Heart right ventricle (tissue), 16 donors: Measurements from ENCODE around the gene RNF227. TPM values are rescaled to one million over a fixed set of nuclear protein-coding genes. Genes with fewer than 3 reads are reported as not detected.
"Not testable (repeated sequence)": the region's sequence is repeated elsewhere in the genome, so short reads cannot be mapped to it uniquely, and the experiment has no call there.

ENCODE experiments used
- ATAC-seq, 8 donors: fragments of 200-7000 bp; cut with Tn5 transposase; one replicate each; pipeline ENCODE4 v1.9.1; 2020; ENCODE audit warnings: mild to moderate bottlenecking in 8 of 8, moderate library complexity in 8 of 8, moderate number of reproducible peaks in 1 of 8
- DNase-seq, 2 donors: peaks; one replicate each; pipeline ENCODE4 v3.0.0-alpha.2; 2020
- H3K27ac ChIP-seq, 10 donors: fragments of 200-600 bp; sonication (generic) in 2 of 10; one replicate each; pipeline versions ENCODE4 v1.5.0 to v1.8.0; 2020 to 2022; ENCODE audit warnings: mild to moderate bottlenecking in 3 of 10
- H3K27me3 ChIP-seq, 7 donors: fragments of 200-600 bp; one replicate each; pipeline ENCODE4 v1.8.0; 2021 to 2022; ENCODE audit warnings: mild to moderate bottlenecking in 2 of 7
- H3K36me3 ChIP-seq, 9 donors: fragments of 200-600 bp; sonication (generic) in 1 of 9; one replicate each; pipeline versions ENCODE4 v1.5.0 to v1.8.0; 2020 to 2022; ENCODE audit warnings: mild to moderate bottlenecking in 2 of 9
- H3K4me1 ChIP-seq, 9 donors: fragments of 200-600 bp; sonication (generic) in 1 of 9; one replicate each; pipeline versions ENCODE4 v1.5.0 to v1.8.0; 2020 to 2022; ENCODE audit warnings: mild to moderate bottlenecking in 4 of 9
- H3K4me3 ChIP-seq, 10 donors: fragments of 200-600 bp; sonication (generic) in 2 of 10; one replicate each; pipeline versions ENCODE4 v1.5.0 to v1.8.0; 2020 to 2022; ENCODE audit warnings: mild to moderate bottlenecking in 7 of 10, moderate library complexity in 2 of 10
- H3K9me3 ChIP-seq, 11 donors: fragments of 200-600 bp in 10 of 11; sonication (generic) in 2 of 11; one replicate each; pipeline versions ENCODE4 v1.5.0 to v1.8.0; 2013 to 2022; ENCODE audit warnings: mild to moderate bottlenecking in 2 of 11, control low read depth in 1 of 11, moderate library complexity in 1 of 11
- WGBS, 2 donors: extraction: QIAGEN DNeasy Blood & Tissue Kit; methylation state at CpG; one replicate each; pipeline ENCODE4 v1.1.7; 2013; ENCODE audit warnings: inconsistent platforms in 1 of 2; 5-methylcytosine and 5-hydroxymethylcytosine counted together
- intact Hi-C, 10 donors: fragments of 100-400 bp; cut with DNase I; formaldehyde crosslinking; loops; one replicate each; pipeline versions ENCODE4 v1.11.1 to v1.14.2; 2022
- polyA plus RNA-seq, 2 donors: library from polyadenylated mRNA; stranded (reverse); fragments of 200-250 nt; gene quantifications; one replicate each; pipeline ENCODE4 v1.2.3, GENCODE V29; 2013
- total RNA-seq, 10 donors: library from RNA; stranded (reverse); fragmentation: NEBNext Ultra II Directional in 3 of 10; extraction: Animal tissue kit (Norgen Biotek cat#: 25700) in 3 of 10; gene quantifications; one replicate each; pipeline versions ENCODE4 v1.2.1 to v1.2.4, GENCODE V29; 2021 to 2023
- TF ChIP-seq, protein P1 (sequence below), 9 donors: fragments of 200-600 bp; sonication (generic) in 2 of 9; IDR thresholded peaks; one replicate each; pipeline versions ENCODE4 v1.5.0 to v1.8.0; 2021 to 2022; ENCODE audit warnings: antibody characterized with exemption in 9 of 9, mild to moderate bottlenecking in 5 of 9, moderate library complexity in 1 of 9
- donor health status: Arrhythmogenic right ventricular cardiomyopathy.
- donor health status: ischemic (EF 13 %, LVEDD 7.1; RV severe dilation, severe dysfunction).
- donor health status: healthy with polysubstance abuse.
- donor health status: DM: no; HTN: yes; CAD: no.
- donor health status: DM: no; HTN: no; CAD: no.
- donor health status: ischemic (EF 25% LVEDD 6.9; RV normal size, moderate dysfunction).
- donor health status: ischemic (EF 25% LVEDD 5.7; RV mildly dilated, moderate dysfunction).
- donor health status: healthy.
- donor health status: DM: yes; HTN: yes; CAD: no.
- donor health status: Ischemic cardiomyopathy.
- donor health status: ischemic (EF 35%, LVEDD 5.7; RV mildly dilated, moderate dysfunction).
- donor health status: nonischemic (EF 11% LVEDD 7.7; RV severe dilation, severe dysfunction).
- donor health status: DM: yes; HTN: yes; CAD: no.
- donor health status: PGD.
- donor health status: ischemic (EF 29% LVEDD 5.4; RV normal size, mild dysfunction).
- donor health status: nonischemic (EF 23%, LVEDD 6.1; RV moderate dilation, normal function).

The RNF227 gene
- total and polyA plus RNA-seq, 12 donors, result 0.15 to 1.9 (median 0.93) TPM

DNA sequence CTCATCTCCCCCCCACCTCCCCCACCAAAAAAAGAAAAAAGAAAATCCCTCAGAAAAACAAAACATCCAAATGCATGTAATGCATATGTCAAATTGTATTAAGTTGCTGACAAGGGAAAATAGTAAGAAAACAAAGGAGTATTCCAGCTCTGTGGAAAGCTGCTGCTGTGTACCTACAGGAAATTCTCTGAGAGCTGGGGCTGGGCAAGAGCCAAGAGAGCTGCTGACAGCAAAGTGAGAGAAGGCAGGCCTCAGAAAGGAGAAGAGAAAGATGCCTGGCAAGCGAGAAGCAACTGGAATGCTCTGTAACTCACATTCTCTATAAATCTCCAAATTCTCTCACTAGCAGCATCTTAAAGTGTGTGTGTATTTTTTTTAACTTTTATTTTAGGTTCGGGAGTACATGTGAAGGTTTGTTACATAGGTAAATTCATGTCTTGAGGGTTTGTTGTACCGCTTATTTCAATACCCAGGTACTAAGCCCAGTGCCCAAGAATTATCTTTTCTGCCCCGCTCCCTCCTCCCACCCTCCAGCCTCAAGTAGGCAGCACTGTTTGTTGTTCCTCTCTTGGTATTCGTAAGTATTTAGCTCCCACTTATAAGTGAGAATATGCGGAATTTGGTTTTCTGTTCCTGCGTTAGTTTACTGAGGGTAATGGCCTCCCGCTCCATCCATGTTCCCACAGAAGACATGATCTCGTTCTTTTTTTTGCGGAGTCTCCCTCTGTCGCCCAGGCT is 40.3 kb upstream of the RNF227 start:
- ATAC-seq, result peak; percentile 75 to 96 (median 91)
- Histone ChIP-seq H3K4me3 (no peak overlapping the region), H3K27ac (peak overlapping the region in 2 of 10 donors; percentile 44 to 47), H3K27me3 (peaks cover 0 to 4% (median 0%) of the 10 kb centered on the region in 7 donors), H3K36me3 (no peaks in the 10 kb centered on the region), H3K4me1 (peaks cover 0 to 21% (median 11%) of the 10 kb centered on the region in 9 donors), H3K9me3 (no peaks in the 10 kb centered on the region)
- WGBS, 2 donors, result 53 to 56% methylated on average over 11 of the region's 11 CpGs
- intact Hi-C loops, result no loop called here
- DNase-seq, result peak; percentile 62 to 69
- TF ChIP-seq, protein P1, sequence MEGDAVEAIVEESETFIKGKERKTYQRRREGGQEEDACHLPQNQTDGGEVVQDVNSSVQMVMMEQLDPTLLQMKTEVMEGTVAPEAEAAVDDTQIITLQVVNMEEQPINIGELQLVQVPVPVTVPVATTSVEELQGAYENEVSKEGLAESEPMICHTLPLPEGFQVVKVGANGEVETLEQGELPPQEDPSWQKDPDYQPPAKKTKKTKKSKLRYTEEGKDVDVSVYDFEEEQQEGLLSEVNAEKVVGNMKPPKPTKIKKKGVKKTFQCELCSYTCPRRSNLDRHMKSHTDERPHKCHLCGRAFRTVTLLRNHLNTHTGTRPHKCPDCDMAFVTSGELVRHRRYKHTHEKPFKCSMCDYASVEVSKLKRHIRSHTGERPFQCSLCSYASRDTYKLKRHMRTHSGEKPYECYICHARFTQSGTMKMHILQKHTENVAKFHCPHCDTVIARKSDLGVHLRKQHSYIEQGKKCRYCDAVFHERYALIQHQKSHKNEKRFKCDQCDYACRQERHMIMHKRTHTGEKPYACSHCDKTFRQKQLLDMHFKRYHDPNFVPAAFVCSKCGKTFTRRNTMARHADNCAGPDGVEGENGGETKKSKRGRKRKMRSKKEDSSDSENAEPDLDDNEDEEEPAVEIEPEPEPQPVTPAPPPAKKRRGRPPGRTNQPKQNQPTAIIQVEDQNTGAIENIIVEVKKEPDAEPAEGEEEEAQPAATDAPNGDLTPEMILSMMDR (IDR thresholded peaks at IDR 0.05), result no peak

DNA sequence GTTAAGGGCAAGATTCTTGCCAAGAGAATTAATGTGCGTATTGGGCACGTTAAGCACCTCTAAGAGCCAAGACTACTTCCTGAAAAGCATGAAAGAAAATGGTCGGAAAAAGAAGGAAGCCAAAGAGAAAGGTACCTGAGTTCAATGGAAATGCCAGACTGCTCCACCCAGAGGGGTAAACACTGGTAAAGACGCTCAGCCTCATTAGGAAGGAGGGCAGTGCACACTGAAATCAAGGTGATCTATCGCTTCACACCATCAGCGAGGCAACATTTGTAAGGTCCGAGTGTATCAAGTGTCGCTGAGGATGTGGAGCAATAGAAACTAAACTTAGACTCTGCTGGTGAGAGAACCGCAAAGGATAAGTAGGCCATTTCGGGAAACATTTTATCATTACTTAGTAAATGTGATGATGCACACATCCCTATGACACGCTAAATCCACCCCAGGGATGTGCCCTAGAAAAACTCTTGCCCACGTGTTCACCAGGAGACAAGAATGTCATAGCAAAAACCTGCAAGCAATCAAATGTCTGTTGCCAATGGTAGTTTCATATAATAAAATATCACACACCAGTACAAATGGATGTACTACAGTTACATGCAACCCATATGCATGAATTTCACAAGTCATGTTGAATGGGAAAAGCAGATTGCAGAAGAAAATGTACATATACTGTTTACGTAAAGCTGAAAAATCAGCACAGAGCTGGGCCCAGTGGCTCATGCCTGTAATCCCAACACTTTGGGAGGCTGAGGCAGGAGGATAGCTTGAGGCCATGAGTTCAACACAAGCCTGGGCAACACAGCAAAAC is 39.5 kb upstream of the RNF227 start:
- DNase-seq (peak in 1 of 2 donors; percentile 21), ATAC-seq (peak; percentile 56 to 82 (median 71))
- Histone ChIP-seq H3K4me1 (peaks cover 0 to 21% (median 11%) of the 10 kb centered on the region in 9 donors), H3K27me3 (peaks cover 0 to 4% (median 0%) of the 10 kb centered on the region in 7 donors), H3K36me3 (no peaks in the 10 kb centered on the region), H3K27ac (peak overlapping the region in 2 of 10 donors; percentile 44 to 47), H3K4me3 (no peak overlapping the region), H3K9me3 (no peaks in the 10 kb centered on the region)
- intact Hi-C loops, result no loop called here
- TF ChIP-seq, protein P1 (IDR thresholded peaks at IDR 0.05), result no peak
- 43 to 55% methylated on average over 13 of the region's 13 CpGs for WGBS, 2 donors

DNA sequence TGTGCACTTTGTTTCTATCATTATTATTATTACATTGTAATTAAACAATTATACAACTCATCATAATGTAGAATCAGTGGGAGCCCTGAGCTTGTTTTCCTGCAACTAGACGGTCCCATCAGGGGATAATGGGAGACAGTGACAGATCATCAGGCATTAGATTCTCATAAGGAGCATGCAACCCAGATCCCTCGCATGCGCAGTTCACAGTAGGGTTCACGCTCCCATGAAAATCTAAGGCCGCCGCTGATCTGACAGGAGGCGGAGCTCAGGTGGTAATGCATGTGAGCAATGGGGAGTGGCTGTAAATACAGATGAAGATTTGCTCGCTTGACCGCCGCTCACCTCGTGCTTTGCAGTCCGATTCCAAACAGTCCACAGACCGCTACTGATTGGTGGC is 37.2 kb upstream of the RNF227 start:
- DNase-seq, H3K9me3 ChIP-seq, ATAC-seq, H3K27me3 ChIP-seq, H3K4me3 ChIP-seq, H3K27ac ChIP-seq, intact Hi-C loops: not testable (repeated sequence)
- Histone ChIP-seq H3K36me3 (peaks cover 0 to 23% (median 12%) of the 10 kb centered on the region in 9 donors), H3K4me1 (peaks cover 0 to 21% (median 11%) of the 10 kb centered on the region in 9 donors)
- 96 to 98% methylated on average over 13 of the region's 13 CpGs for WGBS, 2 donors

DNA sequence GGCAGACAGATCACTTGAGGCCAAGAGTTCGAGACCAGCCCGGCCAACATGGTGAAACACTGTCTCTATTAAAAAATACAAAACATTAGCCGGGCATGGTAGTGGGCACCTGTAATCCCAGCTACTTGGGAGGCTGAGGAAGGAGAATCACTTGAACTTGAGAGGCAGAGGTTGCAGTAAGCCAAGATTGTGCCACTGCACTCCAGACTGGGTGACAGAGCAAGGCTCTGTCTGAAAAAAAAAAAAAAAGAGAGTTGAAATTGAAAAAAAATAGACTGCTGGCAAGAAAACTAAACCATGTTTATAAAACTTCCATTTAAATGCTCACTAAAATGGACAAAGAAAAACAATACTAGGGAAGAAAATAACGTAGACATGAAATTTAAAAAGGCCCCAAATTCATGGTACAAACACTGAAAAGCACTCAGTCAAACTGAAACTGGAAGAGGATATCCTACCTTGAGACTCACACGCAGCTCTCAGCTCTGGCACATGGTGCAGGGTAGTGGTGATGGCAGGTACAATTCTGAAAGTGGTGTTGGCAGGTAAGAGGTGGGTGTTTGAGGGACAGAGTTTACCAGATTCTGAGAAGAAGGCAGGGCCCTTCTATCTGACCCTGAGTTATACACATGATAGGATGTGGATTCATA is 35.2 kb upstream of the RNF227 start:
- TF ChIP-seq, protein P1 (IDR thresholded peaks at IDR 0.05), result no peak
- H3K27ac ChIP-seq, result no peak overlapping the region
- H3K36me3 ChIP-seq, result peaks cover 0 to 43% (median 22%) of the 10 kb centered on the region in 9 donors
- H3K9me3 ChIP-seq, result no peaks in the 10 kb centered on the region
- H3K4me3 ChIP-seq, result no peak overlapping the region
- intact Hi-C loops, result no loop called here
- ATAC-seq (no peak), DNase-seq (no peak)
- WGBS, 2 donors, result 80 to 82% methylated on average over 5 of the region's 5 CpGs
- no peaks in the 10 kb centered on the region for H3K27me3 ChIP-seq
- H3K4me1 ChIP-seq, result peaks cover 0 to 15% (median 11%) of the 10 kb centered on the region in 9 donors
